HG02870 (cell line): ENCODE measurements around the gene COMMD4.
"Not testable (repeated sequence)": the region's sequence is repeated elsewhere in the genome, so short reads cannot be mapped to it uniquely, and the experiment has no call there.

Experiments
- ATAC-seq: cut with Tn5 transposase; IDR thresholded peaks from one replicate; pipeline ENCODE4 v1.9.1; 2021; ENCODE audit warnings: mild to moderate bottlenecking, moderate library complexity; ENCODE audit not compliant: unreplicated experiment

COMMD4 gene

GRCh38 chr15:75369897-75370581, 34.2 kb downstream of the COMMD4 start:
- no peak for ATAC-seq

GRCh38 chr15:75371486-75371885, 35.6 kb downstream of the COMMD4 start:
- no peak for ATAC-seq

DNA sequence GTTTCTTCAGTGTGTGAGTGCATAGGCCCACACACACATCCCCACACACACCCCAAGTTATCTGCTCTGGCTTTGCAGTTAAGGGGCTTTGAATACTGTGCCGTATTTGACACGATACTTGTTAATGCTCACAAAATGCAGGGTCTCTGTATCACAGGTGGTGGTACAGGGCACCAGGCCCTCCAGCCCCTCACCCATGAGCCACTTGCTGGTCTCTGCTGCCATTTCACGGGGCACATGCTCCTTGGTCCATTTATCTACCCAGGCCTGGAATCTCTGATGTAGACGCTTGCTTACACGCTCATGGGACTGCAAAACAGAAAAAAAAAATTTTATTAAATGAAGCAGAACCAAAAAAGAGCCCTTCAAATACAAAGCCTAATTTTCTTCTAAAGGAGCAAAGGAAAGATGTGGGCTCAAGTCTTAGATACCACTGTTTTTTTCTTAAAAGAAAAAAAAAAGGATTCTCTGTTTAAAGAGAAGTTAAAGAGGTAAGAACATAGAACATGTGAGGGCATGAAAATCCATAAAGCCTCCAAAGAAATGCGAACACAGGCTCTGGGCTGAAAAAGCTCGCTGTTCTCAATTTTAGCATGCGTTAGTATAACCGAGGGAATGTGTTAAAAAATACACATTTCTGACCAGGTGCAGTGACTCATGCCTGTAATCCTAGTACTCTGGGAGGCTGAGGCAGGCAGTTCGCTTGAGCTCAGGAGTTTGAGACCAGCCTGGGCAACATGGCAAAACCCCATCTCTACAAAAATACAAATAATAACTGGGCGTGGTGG, 36.2 kb downstream of the COMMD4 start:
- no peak for ATAC-seq

- no peak for ATAC-seq
These were observed 44.9 kb downstream of the COMMD4 start for GRCh38 chr15:75380773-75381172.

DNA sequence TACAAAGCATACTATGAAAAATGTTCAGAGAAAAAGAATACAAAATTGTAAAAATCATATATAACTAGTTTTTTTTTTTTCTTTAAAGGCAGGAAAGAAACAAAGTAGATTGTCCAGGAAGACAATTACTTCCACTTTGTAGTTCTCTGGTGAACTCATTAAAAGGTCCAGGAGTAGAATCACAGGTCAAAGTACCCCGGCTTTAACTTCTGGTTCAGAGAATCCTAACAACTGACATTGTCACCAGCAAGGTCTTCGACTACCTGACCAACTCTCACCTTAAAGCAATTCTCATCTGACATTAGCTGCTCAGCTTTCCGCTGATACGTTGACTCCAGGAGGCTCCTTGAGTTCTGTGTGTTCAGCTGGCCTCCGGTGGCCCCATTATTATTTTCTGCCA, 48.1 kb downstream of the COMMD4 start:
- not testable (repeated sequence) for ATAC-seq
